GM18858 (cell line): ENCODE results near the gene KASH5.

Source experiments
- ATAC-seq: cut with Tn5 transposase; IDR thresholded peaks from one replicate; pipeline ENCODE4 v1.9.1; 2021; ENCODE audit not compliant: unreplicated experiment

KASH5 gene

GRCh38 chr19:49420227-49420626, 32.2 kb downstream of the KASH5 start:
- ATAC-seq, result no peak

DNA sequence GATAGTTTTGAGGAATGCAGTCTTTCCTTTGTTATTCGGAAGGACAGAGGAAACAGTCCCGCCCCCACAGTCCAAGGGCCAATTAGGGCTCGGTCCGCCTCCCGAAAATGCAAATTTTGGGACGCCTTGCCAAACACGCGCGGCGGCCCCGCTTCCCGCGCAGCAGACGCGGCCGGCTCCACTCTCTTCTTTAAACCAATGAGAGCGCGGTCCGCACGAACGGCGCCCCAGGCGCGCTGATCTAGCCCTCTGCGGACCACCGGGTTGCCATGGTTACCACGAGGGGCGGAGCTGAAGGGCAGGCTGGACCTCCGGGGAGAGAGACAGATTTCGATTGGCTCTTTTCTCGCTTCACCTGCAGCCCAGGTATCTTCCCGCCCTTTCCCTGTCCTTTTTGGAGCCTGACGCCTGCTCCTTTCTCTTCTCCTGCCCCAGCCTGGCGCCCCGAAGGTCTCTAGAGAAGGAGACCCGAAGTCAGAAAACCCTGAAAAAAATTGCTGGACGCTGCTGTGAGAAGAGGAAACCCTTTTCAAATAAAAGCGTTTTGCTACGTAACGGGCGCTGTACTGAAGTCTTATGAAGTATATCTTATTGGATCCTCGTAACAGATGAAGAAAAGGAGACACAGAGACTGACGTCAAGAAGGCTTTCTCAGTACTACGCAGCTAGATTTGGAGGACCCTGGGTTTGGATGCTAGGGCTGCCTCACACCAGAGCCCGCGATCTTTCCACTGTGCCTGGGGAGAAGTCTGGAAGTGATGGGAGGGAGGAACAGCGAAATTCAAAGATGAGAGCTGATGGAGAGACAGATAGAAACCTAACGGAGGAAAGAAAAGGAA, 33.2 kb downstream of the KASH5 start:
- ATAC-seq, result no peak

DNA sequence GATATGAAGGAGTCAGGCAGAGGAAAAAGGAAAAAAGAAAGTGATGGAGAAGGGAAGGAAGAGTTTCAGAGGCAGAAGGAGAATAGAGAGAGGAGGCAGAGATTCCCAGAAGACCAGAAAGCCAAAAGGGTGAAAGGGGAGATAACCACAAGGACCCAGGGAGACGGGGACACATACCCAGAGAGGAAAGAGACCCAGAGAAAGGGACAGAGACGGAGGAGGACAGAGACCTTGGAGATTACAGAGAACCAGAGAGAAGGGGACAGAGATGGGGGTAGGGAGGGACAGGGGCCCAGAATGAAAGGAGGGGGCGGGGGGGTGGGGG, 33.8 kb downstream of the KASH5 start:
- no peak for ATAC-seq

DNA sequence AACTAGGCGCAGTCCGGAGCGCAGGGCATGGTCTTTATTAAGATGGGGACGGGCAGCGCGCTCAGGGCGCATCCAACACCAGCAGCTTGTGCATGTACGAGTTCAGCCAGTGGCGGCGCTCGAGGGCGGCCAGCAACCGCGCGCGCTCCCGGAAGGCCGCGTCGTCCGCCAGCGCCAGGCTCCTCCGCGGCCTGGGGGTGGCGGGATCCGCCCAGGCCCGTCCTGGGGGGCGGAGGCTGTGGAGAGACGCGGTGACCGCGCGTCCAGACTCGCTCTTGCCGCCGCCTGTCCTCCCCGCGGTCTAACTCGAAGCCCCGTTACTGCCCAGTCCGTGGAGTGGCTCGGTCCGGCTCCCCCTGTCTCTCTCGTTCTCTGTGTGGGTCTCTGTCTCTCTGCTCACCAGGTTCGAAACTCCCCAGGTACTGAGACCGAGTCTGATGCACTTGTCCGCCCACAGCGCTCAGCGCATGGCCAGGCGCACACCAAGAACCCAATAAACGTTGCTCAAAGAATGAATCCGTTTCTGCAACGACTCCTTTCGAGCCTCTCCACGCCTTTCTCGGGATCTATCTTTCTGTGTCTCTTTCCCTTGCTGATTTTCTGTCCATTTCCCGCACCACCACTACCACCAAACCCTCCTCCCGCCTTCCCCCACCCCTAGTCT, 34.5 kb downstream of the KASH5 start:
- ATAC-seq, result no peak

DNA sequence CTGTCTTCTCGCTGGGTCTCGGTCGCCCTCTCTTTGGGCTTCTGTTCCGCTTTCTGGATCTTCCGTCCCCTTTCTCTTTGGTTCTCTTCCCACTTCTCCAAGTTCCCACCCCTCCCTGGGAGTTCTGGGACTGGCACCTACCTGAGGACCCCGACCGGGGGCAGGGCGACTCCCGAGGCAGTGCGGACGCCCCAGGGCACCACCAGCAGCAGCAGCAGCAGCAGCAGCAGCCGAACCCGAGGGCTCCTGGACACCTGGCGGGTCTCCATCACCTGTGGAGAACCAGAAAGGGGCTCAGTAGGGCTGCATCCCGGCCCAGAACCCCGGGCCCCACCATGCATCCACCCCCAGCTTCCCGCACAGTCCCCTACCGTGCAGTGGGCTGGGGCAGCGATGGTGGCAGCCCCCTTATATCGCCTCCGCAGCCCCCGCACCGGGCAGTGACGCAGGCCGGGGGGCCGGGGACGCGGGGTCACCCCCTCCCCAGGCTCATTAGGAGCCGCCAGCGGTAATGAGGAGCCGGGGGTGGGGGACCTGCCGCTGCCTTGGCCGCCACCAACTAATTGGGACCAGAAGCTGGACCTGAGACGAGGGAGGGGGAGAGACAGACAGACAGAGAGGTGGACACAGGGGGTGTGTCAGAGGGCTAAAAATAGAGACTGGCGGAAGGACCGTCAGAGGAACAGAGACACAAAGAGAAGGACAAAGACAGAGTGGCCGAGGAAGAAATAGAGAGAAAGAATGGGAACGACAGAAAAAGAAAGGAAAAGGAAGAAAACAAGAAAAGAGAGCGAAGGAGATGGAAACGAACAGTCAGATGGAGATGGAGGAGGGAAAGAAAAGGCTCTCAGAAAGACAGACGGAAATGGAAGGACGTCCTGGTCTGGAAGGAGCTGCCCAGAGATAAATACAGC, 35.3 kb downstream of the KASH5 start, which contains the start of gene PTH2:
Gene PTH2, minus strand, starts transcription at position 371 of the 914 bp plus-strand sequence. Its CDS starts 102 bp downstream, at position 269.
- no peak for ATAC-seq

GRCh38 chr19:49423985-49424303, 35.9 kb downstream of the KASH5 start:
- no peak for ATAC-seq

DNA sequence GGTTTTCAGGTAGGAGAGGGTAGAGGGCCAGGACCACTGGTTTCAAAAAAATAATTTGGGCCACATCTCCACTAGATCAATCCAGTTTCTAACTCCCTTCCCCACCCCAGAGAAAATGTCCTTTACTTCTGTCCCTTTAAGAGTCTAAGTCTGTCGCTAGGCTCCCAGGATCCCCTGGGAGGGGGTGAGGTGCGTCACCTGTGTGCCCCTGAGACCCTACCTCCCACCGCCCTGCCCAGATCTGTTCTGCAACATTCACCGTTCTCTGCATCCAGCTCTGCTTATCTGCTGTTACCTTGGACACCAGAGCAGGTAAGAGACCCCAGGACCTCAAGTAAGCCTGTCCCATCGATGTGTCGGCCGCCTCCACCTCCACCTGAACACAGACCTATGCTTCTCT, 37.1 kb downstream of the KASH5 start, which contains the start of gene GFY:
Gene GFY, plus strand, starts transcription at position 211 of the 400 bp plus-strand sequence. CDS start 1,043 bp downstream, outside the sequence.
- ATAC-seq, result no peak

DNA sequence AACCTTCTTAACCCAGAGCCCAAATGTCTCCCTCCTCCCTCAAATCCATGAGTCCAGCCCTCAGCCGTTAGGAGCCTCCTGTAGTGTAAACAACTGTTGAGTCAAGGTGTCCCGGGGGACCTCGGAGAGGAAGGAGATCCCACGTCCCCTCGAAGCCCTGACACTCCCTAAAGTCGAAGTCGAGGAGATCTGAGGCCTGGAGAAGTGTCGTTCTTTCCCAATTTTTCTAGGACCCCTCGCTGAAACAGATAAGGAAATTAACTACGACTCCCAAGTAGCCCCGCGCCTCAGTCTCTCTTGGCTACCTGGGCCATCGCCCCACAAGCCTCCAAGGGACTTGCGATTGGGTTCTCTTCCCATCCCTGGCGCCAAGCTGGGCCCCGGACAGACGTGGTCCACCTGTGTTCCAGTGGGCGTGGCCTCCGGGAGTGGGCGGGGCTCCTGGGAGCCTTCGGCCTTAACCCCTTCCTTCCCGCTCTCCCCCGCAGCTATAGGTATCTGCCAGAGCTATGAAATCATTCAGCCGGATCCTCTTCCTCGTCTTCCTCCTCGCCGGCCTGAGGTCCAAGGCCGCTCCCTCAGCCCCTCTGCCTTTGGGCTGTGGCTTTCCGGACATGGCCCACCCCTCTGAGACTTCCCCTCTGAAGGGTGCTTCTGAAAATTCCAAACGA, 38.0 kb downstream of the KASH5 start:
- ATAC-seq, result no peak

- ATAC-seq, result no peak
Observed at GRCh38 chr19:49427339-49427738, 39.3 kb downstream of the KASH5 start.

DNA sequence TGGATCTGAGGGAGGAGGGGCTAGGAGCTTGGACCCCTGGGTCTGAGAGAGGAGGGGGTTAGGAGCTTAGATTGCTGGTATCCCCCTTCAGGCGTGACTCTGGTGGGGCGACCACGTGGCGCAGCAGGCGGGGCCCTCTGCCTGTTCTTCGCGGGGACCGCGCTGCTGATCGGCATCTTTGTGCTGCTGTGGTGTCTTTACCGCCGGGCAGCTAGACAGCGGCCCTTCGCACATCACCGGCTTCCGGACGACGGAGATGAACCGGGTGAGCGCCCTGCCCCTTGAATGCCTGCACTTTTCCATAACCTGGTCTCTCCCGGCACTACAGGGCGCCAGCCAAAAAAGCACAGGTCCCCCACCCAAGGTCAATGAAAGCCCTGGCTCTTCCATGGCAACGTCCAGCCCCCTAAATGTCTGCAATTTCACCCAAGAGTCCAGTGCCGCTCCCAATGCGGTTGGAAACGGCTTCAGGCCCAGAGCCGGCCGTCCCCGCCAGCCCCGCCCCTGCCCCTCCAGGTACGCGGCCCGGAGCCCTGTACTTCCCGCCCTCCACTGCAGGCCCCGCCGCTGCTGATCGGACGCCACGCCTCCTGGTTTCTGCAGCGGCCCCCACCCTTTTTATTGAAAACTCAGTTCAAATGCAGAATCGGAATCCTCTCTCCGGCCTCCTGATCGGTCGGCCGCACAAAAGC, 40.0 kb downstream of the KASH5 start:
- no peak for ATAC-seq

DNA sequence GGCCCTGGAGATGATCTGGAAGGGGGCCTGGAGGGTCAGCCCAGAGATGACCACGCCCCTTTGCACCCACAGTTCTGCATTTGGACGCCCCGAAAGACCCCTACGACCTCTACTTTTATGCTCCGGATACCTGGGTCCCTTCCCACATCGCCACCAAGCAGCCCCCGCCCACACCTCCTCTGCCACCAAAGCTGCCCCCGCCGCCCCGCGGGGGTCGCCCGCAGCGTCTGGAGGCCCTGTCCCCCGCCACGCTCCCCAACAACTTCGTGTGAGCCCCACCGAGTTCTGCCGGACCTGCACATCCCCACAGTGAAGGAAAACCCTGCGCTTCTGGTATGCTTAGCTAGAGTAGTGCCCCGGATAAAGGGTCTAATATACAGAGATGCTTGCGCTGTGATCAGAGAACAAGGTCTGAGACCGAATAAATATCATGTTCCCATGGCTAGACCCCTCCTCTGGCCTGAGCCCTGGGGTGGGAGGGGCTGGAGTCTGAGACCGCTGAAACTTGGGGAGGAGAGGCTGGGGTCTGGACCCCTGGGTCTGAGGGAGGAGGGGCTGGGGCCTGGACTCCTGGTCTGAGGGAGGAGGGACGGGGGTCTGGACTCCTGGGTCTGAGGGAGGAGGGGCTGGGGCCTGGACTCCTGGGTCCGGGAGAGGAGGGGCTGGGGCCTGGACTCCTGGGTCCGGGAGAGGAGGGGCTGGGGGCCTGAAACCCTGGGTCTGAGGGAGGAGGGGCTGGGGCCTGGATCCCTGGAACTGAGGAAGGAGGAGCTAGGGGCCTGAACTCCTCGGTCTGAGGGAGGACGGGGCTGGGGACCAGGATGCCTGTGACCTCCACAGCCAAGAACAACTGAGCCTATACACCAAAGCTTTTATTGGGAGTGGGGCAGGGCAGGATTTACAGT, 40.8 kb downstream of the KASH5 start:
- no peak for ATAC-seq

DNA sequence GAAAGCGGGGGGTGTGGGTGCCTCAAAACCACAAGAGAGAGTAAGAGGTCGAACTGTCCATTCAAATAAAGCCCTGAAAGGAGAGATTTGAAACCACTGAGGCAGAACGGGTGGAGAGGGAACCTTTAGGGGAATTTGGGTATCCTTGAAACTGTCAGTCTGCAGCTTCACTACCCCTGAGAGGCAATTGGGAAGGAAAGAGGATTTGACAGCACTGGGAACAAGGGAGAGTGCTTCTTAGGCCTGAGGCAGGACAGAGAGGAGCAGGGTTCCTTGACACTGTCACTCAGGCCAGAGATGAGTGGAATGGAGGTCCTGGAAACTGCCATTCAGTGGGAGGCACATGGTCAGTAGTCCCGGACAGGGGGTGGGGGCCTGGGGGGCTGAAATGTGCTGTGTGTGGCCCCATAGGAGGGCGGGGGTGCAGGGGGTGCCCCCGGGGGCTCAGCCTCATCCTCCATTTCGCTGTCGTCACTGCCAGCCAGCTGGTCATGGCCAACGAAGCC, 42.2 kb downstream of the KASH5 start:
- ATAC-seq, result no peak

DNA sequence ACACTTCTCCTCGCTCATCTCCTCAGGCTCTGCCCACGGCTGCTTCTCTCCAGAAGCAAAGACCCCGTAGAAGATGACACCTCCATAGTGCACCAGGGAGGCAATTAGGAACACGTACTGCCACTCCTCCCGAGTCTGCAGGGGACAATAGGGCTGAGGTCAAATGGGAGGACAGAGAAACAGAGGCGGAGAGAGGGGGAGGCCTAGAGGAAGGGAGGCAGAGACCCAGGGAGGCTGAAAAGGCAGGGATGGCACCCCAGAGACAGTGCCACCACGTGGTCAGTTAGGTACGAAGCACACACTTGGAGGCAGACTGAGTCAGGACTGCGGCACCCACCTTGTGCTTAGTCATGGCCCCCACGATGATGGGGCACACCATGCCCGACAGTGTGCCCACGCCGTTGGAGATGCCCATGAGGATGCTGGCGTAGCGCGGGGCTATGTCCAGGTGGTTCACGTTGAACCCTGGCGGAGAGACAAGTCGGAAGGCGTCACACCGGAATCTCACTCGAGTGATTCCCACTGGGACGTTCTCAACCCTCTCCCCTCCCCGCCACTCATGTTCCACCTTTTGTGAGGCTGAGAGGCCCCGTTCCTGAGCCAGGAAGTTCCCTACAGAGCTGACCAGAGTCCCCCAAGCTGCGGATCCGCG, 42.8 kb downstream of the KASH5 start:
- no peak for ATAC-seq

DNA sequence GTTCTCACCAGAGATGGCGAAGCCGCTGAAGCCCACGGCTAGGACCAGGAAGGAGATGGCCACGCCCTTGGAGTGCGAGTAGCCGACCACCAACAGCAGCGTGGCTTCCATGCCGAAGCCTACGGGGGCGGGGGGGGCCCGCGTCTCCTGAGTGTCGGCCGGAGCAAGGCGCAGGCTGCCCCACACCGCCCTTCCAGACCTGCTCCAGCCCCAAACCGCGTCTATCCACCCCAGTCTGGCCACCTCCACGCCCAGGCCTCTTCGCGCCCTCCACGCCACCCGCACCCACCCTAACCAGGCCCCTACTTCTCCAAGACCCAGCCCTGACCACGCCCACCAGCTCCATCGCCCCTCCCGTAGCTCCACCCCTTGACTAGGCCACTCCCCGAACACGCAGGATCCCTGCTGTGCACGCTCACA, 43.3 kb downstream of the KASH5 start:
- ATAC-seq, result no peak

GRCh38 chr19:49432141-49433073, 44.4 kb downstream of the KASH5 start:
- ATAC-seq, result no peak

GRCh38 chr19:49433240-49433901, 45.3 kb downstream of the KASH5 start:
- no peak for ATAC-seq
